ENCODE results near the gene KRTAP10-1.
"Not testable (repeated sequence)": the region's sequence is repeated elsewhere in the genome, so short reads cannot be mapped to it uniquely, and the experiment has no call there.

KRTAP10-1 gene

GRCh38 chr21:44551340-44551961 is 11.5 kb upstream of the KRTAP10-1 start, which contains the start of gene KRTAP10-2:
Gene KRTAP10-2, minus strand, starts transcription at chr21:44551505. Its CDS starts 47 bp downstream, at chr21:44551458.
- Histone ChIP-seq H3K9me3 (ENCODE audit: insufficient read depth, low read length, severe bottlenecking) (no peaks in the 10 kb centered on the region), H3K4me3 (ENCODE audit: low read depth in 1 of 2, low read length in 2 of 2) (no peak within 1 kb of the TSS), H3K36me3 (ENCODE audit: insufficient read depth, low read length) (no peaks in the 10 kb centered on the region), H3K4me2 (ENCODE audit: insufficient read depth, low read length) (no peak within 1 kb of the TSS), H3K79me2 (ENCODE audit: insufficient read depth, low read length) (no peaks in the 10 kb centered on the region), H4K20me1 (ENCODE audit: insufficient read depth, low read length) (0 out of 2 replicates have a peak, but pooled peaks cover 3% of the 10 kb centered on the region), H2AFZ (ENCODE audit: low read depth, low read length) (no peak within 1 kb of the TSS), H3K9ac (ENCODE audit: low read depth, low read length) (no peak within 1 kb of the TSS), H3K4me1 (ENCODE audit: insufficient read depth, low read length) (no peaks in the 10 kb centered on the region), H3K27me3 (ENCODE audit: insufficient read depth, low read length, poor library complexity) (peaks cover 3% of the 10 kb centered on the region), H3K27ac (ENCODE audit: low read length) (no peak within 1 kb of the TSS)
- DNase-seq (no peak), ATAC-seq (ENCODE audit: insufficient read depth, low read depth) (no peak)
- no peak for TF ChIP-seq EZH2 (IDR thresholded peaks at IDR 0.05; ENCODE audit: borderline replicate concordance, low read depth, low read length, severe bottlenecking)
- TF ChIP-seq CTCF (IDR thresholded peaks at IDR 0.05; ENCODE audit: borderline replicate concordance, extremely low read depth, low read length, poor library complexity, severe bottlenecking): no peak

GRCh38 chr21:44550807-44551206 is 10.8 kb upstream of the KRTAP10-1 start:
- peaks cover 3% of the 10 kb centered on the region for H3K27me3 ChIP-seq (ENCODE audit: insufficient read depth, low read length, poor library complexity)
- H3K9me3 ChIP-seq (ENCODE audit: insufficient read depth, low read length, severe bottlenecking): no peaks in the 10 kb centered on the region
- 0 out of 2 replicates have a peak, but pooled peaks cover 3% of the 10 kb centered on the region for H4K20me1 ChIP-seq (ENCODE audit: insufficient read depth, low read length)
- H3K27ac ChIP-seq (ENCODE audit: low read length): no peak overlapping the region
- H2AFZ ChIP-seq (ENCODE audit: low read depth, low read length): no peak overlapping the region
- ATAC-seq (ENCODE audit: insufficient read depth, low read depth): no peak
- H3K4me2 ChIP-seq (ENCODE audit: insufficient read depth, low read length): no peak overlapping the region
- no peak overlapping the region for H3K4me3 ChIP-seq (ENCODE audit: low read depth in 1 of 2, low read length in 2 of 2)
- DNase-seq: no peak
- no peaks in the 10 kb centered on the region for H3K4me1 ChIP-seq (ENCODE audit: insufficient read depth, low read length)
- no peaks in the 10 kb centered on the region for H3K79me2 ChIP-seq (ENCODE audit: insufficient read depth, low read length)
- H3K36me3 ChIP-seq (ENCODE audit: insufficient read depth, low read length): no peaks in the 10 kb centered on the region
- no peak for TF ChIP-seq EZH2 (IDR thresholded peaks at IDR 0.05; ENCODE audit: borderline replicate concordance, low read depth, low read length, severe bottlenecking)
- TF ChIP-seq CTCF (IDR thresholded peaks at IDR 0.05; ENCODE audit: borderline replicate concordance, extremely low read depth, low read length, poor library complexity, severe bottlenecking): no peak
- no peak overlapping the region for H3K9ac ChIP-seq (ENCODE audit: low read depth, low read length)

- not testable (repeated sequence) for H3K27me3 ChIP-seq (ENCODE audit: insufficient read depth, low read length, poor library complexity); H3K9ac ChIP-seq (ENCODE audit: low read depth, low read length); ATAC-seq (ENCODE audit: insufficient read depth, low read depth); H3K4me3 ChIP-seq (ENCODE audit: low read depth in 1 of 2, low read length in 2 of 2); H3K4me1 ChIP-seq (ENCODE audit: insufficient read depth, low read length); H3K9me3 ChIP-seq (ENCODE audit: insufficient read depth, low read length, severe bottlenecking); H3K36me3 ChIP-seq (ENCODE audit: insufficient read depth, low read length); H4K20me1 ChIP-seq (ENCODE audit: insufficient read depth, low read length); H3K4me2 ChIP-seq (ENCODE audit: insufficient read depth, low read length); H2AFZ ChIP-seq (ENCODE audit: low read depth, low read length); H3K79me2 ChIP-seq (ENCODE audit: insufficient read depth, low read length); DNase-seq; H3K27ac ChIP-seq (ENCODE audit: low read length)
These were observed 10.3 kb upstream of the KRTAP10-1 start for GRCh38 chr21:44550285-44550684.

- Histone ChIP-seq H2AFZ (ENCODE audit: low read depth, low read length) (no peak overlapping the region), H3K79me2 (ENCODE audit: insufficient read depth, low read length) (no peaks in the 10 kb centered on the region), H3K9me3 (ENCODE audit: insufficient read depth, low read length, severe bottlenecking) (no peaks in the 10 kb centered on the region), H3K9ac (ENCODE audit: low read depth, low read length) (no peak overlapping the region), H3K4me1 (ENCODE audit: insufficient read depth, low read length) (no peaks in the 10 kb centered on the region), H3K27ac (ENCODE audit: low read length) (no peak overlapping the region), H4K20me1 (ENCODE audit: insufficient read depth, low read length) (0 out of 2 replicates have a peak, but pooled peaks cover 3% of the 10 kb centered on the region), H3K4me3 (ENCODE audit: low read depth in 1 of 2, low read length in 2 of 2) (no peak overlapping the region), H3K4me2 (ENCODE audit: insufficient read depth, low read length) (no peak overlapping the region), H3K36me3 (ENCODE audit: insufficient read depth, low read length) (no peaks in the 10 kb centered on the region), H3K27me3 (ENCODE audit: insufficient read depth, low read length, poor library complexity) (peaks cover 3% of the 10 kb centered on the region)
- TF ChIP-seq EZH2 (IDR thresholded peaks at IDR 0.05; ENCODE audit: borderline replicate concordance, low read depth, low read length, severe bottlenecking) (no peak), CTCF (IDR thresholded peaks at IDR 0.05; ENCODE audit: borderline replicate concordance, extremely low read depth, low read length, poor library complexity, severe bottlenecking) (no peak)
- ATAC-seq (ENCODE audit: insufficient read depth, low read depth) (no peak), DNase-seq (no peak)
These were observed 9.7 kb upstream of the KRTAP10-1 start for GRCh38 chr21:44549525-44550211.

Measured in DND-41 (cell line).